HG03558 (cell line): ENCODE results near the gene SEC22B.
"Not testable (repeated sequence)": the region's sequence is repeated elsewhere in the genome, so short reads cannot be mapped to it uniquely, and the experiment has no call there.

Experiments used
- ATAC-seq: cut with Tn5 transposase; IDR thresholded peaks from one replicate; pipeline ENCODE4 v1.9.1; 2021; ENCODE audit warnings: moderate number of reproducible peaks; ENCODE audit not compliant: unreplicated experiment; ENCODE audit errors: extremely low read depth

The SEC22B gene

DNA sequence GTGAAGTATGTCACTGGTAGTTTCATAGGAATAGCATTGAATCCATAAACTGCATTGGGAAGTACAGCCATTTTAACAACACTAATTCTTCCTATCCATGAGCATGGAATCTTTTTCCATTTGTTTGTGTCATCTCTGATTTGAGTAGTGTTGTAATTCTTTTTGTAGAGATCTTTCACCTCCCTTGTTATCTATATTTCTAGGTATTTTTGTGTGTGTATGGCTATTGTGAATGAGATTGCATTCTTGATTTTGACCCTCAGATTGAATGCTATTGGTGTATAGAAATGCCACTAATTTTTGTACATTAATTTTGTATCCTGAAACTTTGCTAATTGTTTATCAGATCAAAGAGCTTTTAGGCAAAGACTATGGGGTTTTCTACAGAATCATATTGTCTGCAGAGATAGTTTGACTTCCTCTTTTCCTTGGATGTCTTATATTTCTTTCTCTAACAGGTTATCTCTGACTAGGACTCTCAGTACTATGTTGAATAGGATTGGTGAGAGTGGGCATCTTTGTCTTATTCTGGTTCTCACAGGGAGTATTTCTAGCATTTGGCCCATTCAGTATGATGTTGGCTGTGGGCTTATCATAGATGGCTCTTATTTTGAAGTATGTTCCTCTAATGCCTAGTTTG lies 26.8 kb downstream of the SEC22B start:
- ATAC-seq = not testable (repeated sequence)

GRCh38 chr1:120145806-120146205 lies 30.5 kb downstream of the SEC22B start:
- not testable (repeated sequence) for ATAC-seq

DNA sequence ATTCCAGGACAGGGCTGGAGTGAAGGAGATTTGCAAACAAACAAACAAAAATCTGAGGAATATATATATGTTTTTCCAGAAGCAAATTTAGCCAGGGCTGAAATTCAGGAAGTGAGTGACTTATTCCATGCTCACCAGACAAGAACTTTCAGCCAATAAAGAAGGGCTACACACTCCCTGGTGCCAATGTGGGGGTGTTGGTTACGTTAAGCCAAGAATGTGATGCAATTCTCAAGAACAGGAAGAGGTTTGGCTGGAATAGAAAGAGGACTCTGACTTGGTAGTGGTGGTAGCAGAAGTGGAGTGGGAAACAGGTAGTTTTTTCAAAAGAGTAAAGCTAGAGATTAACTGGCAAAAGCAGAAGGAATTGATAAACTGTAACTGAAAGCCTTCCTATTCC lies 31.7 kb downstream of the SEC22B start:
- ATAC-seq = not testable (repeated sequence)

DNA sequence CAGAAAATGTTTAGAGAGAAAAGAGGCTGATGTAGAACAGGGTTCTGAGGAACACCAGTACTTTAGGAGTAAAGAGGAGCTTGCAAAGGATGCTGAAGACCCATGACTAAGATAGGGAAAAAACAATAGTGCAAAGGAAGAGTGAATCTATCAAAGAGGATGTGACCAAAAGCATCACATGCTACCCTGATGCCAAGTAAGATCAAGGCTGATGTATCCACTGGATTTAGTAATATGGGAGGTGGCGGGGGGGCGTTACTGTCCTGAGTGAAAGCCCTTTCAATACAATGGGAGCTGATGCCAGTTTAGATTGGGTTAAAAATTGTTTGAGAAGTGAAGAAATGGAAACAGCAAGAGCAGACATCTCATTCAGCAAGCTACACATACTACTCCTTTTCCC lies 32.2 kb downstream of the SEC22B start:
- not testable (repeated sequence) for ATAC-seq

- not testable (repeated sequence) for ATAC-seq
Observed at GRCh38 chr1:120143334-120143733, 33.0 kb downstream of the SEC22B start.

DNA sequence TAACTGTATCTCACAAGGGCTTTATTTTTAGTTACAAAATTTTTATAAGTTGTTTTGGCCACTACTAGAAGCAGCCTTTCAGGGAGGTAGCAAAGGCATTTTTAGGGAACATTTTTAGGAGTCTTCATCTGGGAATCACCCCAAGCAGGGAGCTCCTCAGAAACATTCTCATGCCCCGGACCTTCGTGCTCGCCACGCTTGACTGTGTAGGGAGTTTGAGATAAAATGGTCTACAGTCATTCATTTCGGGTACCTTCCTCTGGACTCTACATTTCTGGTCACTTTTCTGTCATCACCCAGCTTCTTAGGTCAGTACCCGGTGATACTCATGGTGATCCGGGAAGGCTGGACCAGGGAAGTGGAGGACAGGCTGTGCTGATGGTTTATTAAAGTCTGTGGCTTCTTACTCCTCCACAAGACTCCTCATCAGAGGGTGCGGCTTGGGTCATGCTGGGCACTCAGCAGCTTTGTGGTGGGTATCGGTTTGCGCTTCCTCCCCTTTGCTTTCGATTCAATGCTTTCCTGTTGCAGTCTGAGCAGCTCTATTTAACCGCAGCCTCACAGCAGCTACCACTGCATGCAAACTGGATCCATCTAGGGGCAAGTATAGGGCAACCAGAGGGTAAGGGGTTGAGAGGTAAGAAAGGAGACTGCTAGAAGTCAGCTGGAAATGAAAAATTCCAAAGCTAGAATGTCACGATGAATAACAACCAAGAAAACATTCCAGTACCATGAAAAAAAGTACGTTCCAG lies 33.6 kb downstream of the SEC22B start:
- peak; percentile 95 for ATAC-seq

GRCh38 chr1:120141865-120142264 lies 34.5 kb downstream of the SEC22B start:
- ATAC-seq = not testable (repeated sequence)

- ATAC-seq = not testable (repeated sequence)
Observed at GRCh38 chr1:120140656-120141265, 35.6 kb downstream of the SEC22B start.

GRCh38 chr1:120136086-120136485 lies 40.2 kb downstream of the SEC22B start:
- not testable (repeated sequence) for ATAC-seq

- ATAC-seq = not testable (repeated sequence)
Observed at GRCh38 chr1:120133928-120134325, 42.4 kb downstream of the SEC22B start.

- ATAC-seq = no peak
Observed at GRCh38 chr1:120133228-120133927, 42.9 kb downstream of the SEC22B start.

- ATAC-seq = not testable (repeated sequence)
Observed at GRCh38 chr1:120132406-120132763, 43.9 kb downstream of the SEC22B start.

- not testable (repeated sequence) for ATAC-seq
Observed at GRCh38 chr1:120131611-120132405, 44.5 kb downstream of the SEC22B start.

GRCh38 chr1:120127921-120128320 lies 48.4 kb downstream of the SEC22B start:
- not testable (repeated sequence) for ATAC-seq

- not testable (repeated sequence) for ATAC-seq
Observed at GRCh38 chr1:120126216-120126615, 50.1 kb downstream of the SEC22B start.

GRCh38 chr1:120124628-120125027 lies 51.7 kb downstream of the SEC22B start:
- ATAC-seq = not testable (repeated sequence)

DNA sequence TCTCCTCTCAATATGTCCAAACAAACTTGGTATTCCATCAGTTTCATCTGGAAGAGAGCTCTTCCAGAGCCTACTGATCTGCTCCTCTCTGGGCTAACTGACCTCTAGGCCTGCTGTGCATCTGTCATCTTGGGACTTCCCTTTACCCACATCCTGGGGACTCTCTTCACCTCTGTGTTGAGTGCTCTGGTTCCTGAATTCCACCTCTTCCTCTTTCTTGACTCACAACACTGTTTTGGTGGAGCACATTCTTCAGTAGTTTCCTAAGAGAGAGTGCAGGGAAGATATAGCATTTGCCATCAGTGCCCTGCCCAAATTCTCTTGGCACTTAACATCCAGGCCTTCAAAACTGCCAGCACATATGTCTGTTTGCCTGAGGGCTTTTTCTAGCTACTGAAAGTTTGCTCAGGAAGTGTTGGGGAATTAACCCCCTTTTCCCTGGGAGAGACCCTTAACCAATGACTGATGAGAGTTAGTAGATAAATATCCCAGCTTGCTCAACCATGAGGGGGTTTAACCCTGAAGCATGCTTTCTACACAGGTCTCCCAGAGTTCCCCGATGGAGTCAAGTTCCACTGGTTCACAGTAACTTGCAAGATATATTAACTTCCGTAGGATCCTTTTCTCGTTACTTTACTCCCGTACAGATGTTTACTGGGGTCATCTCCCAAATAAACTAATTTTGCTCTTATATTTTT lies 52.4 kb downstream of the SEC22B start:
- ATAC-seq = not testable (repeated sequence)

DNA sequence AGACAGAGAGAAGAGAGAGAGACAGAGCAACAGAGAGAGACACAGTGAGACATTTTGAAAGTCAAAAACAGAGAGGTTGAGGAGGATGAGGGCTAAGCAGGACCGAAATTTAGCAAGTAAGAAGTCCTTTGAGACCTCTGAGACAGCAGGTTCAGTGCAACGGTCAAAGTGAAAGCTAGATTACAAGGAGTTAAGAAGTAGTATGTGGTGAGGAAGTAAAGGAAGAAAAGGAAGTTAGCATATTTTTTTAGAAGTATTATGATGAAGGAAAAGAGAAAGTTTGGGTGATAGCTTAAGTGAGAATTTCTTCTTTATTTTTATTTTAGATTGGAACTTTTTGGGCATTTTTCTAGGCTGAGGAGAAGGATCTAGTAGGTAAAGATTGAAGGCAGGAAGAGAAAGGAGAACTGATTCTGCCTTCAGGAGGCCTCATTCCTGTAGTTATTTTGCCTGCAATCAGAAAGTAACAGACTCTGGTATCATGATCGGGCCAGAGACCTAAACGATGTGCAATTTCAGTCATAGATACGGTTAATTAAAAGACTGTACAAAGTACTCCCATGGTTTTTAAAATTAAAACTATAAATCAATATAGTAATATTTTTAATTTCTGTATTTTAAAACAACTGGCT lies 53.9 kb downstream of the SEC22B start:
- ATAC-seq = peak; percentile 58

DNA sequence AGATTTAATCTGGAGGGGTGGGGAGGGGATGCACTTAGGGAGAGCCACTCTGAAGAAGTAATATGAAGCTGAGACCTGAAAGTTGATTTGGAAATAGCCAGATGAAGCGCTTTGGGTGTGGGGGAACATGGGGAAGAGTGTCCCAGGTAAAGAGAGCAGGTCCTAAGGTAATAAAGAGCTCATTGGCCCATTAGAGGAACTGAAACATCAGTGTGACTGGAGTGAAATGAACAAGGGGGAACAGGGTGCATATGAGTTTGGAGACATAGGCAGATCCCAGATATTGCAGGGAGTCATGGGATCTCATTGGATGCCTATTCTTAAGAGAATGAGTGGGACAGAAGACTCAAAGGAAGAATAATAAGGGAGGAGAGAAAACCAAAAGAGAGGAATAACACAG lies 54.5 kb downstream of the SEC22B start:
- not testable (repeated sequence) for ATAC-seq
